G401 (cell line): ENCODE results near the gene BRD4. TPM values are rescaled to one million over a fixed set of nuclear protein-coding genes. Genes with fewer than 3 reads are reported as not detected.

ENCODE experiments used
- DNase-seq: peaks from one replicate; pipeline ENCODE4 v3.0.0-alpha.2; 2015; ENCODE audit warnings: low spot score
- in situ Hi-C: cut with HindIII; loops from 2 replicates; pipeline ENCODE4 v1.10.0; 2016; ENCODE audit warnings: low sequenced_read_pairs, mixed read lengths
- total RNA-seq: library from RNA; depleted of rRNA; stranded (reverse); fragments of >200 nt; shearing (Covaris generic); gene quantifications from 2 replicates; pipeline ENCODE4 v1.2.3, GENCODE V29; 2014

Gene BRD4
- total RNA-seq, 1 experiment from 2014 or later = 8.6 TPM

GRCh38 chr19:15218501-15218900 is 113.8 kb downstream of the BRD4 start:
- no peak for DNase-seq
- in situ Hi-C loops = no loop called here

GRCh38 chr19:15216363-15216762 is 116.0 kb downstream of the BRD4 start:
- in situ Hi-C loops = no loop called here
- no peak for DNase-seq

GRCh38 chr19:15213715-15214381 is 118.5 kb downstream of the BRD4 start:
- DNase-seq = no peak

GRCh38 chr19:15212711-15213110 is 119.6 kb downstream of the BRD4 start:
- in situ Hi-C loops = no loop called here
- DNase-seq = no peak

More at GRCh38 chr19:15213715-15214381, 118.5 kb downstream of the BRD4 start:
- in situ Hi-C loops = no loop called here

GRCh38 chr19:15210323-15210781 is 122.0 kb downstream of the BRD4 start:
- no peak for DNase-seq
- in situ Hi-C loops = no loop called here

- in situ Hi-C loops = no loop called here
- DNase-seq = no peak
Measured at GRCh38 chr19:15201374-15202023, 130.8 kb downstream of the BRD4 start.

GRCh38 chr19:15200553-15201364 is 131.6 kb downstream of the BRD4 start, which contains the start of gene NOTCH3:
Gene NOTCH3, minus strand, starts transcription at chr19:15200995. Its CDS starts 90 bp downstream, at chr19:15200905.
- DNase-seq = no peak
- in situ Hi-C loops = no loop called here

- in situ Hi-C loops = no loop called here
- no peak for DNase-seq
Measured at GRCh38 chr19:15199661-15200552, 132.4 kb downstream of the BRD4 start.

- DNase-seq = no peak
- in situ Hi-C loops = no loop called here
Measured at GRCh38 chr19:15198951-15199660, 133.2 kb downstream of the BRD4 start.

GRCh38 chr19:15197942-15198341 is 134.4 kb downstream of the BRD4 start:
- in situ Hi-C loops = no loop called here
- DNase-seq = no peak

- DNase-seq = no peak
- in situ Hi-C loops = no loop called here
Measured at GRCh38 chr19:15197275-15197941, 134.9 kb downstream of the BRD4 start.

GRCh38 chr19:15196360-15197005 is 135.9 kb downstream of the BRD4 start:
- no peak for DNase-seq
- in situ Hi-C loops = no loop called here

- in situ Hi-C loops = no loop called here
- no peak for DNase-seq
Measured at GRCh38 chr19:15195371-15196334, 136.7 kb downstream of the BRD4 start.

- in situ Hi-C loops = no loop called here
- DNase-seq = no peak
Measured at GRCh38 chr19:15194938-15195337, 137.4 kb downstream of the BRD4 start.

GRCh38 chr19:15191982-15192381 is 140.4 kb downstream of the BRD4 start:
- in situ Hi-C loops = no loop called here
- DNase-seq = no peak

GRCh38 chr19:15191514-15191913 is 140.8 kb downstream of the BRD4 start:
- in situ Hi-C loops = no loop called here
- no peak for DNase-seq
